ENCODE results near the gene AADACL2.

GRCh38 chr3:151684094-151684493 is 49.6 kb upstream of the AADACL2 start:
- TF ChIP-seq, protein P1, sequence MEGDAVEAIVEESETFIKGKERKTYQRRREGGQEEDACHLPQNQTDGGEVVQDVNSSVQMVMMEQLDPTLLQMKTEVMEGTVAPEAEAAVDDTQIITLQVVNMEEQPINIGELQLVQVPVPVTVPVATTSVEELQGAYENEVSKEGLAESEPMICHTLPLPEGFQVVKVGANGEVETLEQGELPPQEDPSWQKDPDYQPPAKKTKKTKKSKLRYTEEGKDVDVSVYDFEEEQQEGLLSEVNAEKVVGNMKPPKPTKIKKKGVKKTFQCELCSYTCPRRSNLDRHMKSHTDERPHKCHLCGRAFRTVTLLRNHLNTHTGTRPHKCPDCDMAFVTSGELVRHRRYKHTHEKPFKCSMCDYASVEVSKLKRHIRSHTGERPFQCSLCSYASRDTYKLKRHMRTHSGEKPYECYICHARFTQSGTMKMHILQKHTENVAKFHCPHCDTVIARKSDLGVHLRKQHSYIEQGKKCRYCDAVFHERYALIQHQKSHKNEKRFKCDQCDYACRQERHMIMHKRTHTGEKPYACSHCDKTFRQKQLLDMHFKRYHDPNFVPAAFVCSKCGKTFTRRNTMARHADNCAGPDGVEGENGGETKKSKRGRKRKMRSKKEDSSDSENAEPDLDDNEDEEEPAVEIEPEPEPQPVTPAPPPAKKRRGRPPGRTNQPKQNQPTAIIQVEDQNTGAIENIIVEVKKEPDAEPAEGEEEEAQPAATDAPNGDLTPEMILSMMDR (conservative IDR thresholded peaks at IDR 0.05; ENCODE audit: low read length): no peak
- no peak for TF ChIP-seq EZH2phosphoT487 (IDR thresholded peaks at IDR 0.05; ENCODE audit: borderline replicate concordance)

All from Loucy (cell line).